ENCODE results near the gene ERBIN.
"Not testable (repeated sequence)": the region's sequence is repeated elsewhere in the genome, so short reads cannot be mapped to it uniquely, and the experiment has no call there.

The ERBIN gene

GRCh38 chr5:65926276-65926783 lies at the start of gene ERBIN:
Gene ERBIN (plus strand): TSS chr5:65926575. CDS start chr5:65992719, 66,144 bp downstream.
- DNase-seq (ENCODE audit: low spot score): peak; percentile 62

GRCh38 chr5:65876970-65877369 lies 49.4 kb upstream of the ERBIN start:
- DNase-seq (ENCODE audit: low spot score): no peak

DNA sequence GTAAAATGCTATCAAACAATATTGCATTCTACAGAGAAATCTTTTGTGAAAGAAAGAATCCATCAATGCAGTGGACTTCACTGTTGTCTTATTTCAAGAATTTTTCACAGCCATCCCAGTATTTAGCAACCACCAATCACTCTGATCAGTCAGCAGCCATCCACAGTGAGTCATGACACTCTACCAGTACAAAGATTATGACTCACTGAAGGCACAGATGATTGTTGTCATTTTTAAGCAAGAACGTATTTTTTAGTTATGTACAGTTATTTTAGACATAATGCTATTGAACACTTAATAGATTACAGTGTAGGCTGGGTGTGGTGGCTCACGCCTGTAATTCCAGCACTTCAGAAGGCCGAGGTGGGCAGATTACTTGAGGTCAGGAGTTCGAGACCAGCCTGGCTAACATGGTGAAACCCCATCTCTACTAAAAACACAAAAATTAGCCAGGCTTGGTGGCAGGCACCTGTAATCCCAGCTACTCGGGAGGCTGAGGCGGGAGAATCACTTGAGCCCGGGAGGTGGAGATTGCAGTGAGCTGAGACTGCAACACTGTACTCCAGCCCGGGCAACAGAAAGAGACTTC lies 46.6 kb upstream of the ERBIN start:
- not testable (repeated sequence) for DNase-seq (ENCODE audit: low spot score)

DNA sequence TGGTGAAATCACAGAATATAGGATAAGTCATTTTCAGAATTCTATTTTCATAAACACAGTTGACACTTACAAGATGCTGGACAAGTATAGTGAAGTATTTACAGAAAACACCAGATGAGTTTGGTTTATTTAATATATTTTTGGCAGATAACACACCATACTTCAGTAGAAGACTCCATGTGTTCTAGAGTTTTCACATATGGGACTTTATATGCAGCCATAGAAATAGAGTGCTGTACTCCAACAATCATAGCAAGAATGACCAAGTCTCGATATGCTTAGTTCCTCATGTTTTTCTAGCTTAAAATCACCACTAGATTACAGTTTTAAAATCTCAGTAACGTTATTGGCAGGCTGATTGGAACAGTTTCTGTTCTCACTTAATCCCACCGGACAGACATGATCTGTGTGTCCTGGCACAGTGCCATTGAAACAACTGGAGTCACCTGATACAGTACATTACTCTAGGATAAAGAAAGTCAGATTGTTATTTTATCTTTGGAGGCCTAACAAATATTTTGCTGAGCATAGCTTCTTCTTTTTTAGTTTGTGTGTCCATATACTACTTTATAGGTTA lies 45.8 kb upstream of the ERBIN start:
- no peak for DNase-seq (ENCODE audit: low spot score)

DNA sequence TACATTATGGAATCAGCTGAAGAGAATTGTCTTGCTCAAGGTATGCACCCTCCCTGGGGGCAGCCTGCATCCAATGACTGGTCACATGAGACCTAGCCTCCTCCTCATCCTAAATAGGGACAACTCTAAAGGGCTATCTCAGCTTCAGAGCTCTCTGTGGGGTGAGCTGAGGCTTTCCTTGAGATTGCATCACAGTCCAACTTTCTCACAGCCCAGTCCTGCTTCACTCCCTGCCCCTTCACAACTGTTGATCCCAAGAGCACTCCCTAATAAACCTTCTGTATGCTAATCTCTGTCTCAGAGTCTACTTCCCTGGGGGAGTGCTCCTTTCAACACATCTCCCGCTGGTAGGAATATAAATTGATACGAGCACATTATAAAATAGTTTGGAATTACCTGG lies 44.1 kb upstream of the ERBIN start:
- DNase-seq (ENCODE audit: low spot score): no peak

DNA sequence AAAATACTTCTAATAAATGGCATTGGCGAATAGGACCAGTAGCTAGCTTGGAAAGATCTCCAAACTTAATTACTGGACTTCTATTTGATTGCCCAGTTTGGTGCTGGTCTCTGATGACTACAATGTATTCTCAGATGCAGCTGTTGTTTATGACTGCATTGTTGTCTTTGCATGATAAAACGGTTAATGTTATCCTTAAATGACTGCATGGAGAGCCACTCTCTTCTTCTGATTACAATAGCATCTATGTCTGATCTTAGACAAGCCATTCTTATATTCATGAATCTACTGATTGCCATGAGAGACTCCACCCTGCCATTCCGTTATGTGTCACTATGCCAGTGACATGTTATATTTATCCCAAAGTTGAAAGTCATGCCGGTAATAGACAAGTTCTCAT lies 42.9 kb upstream of the ERBIN start:
- no peak for DNase-seq (ENCODE audit: low spot score)

- DNase-seq (ENCODE audit: low spot score): no peak
Observed at GRCh38 chr5:65886387-65886786, 40.0 kb upstream of the ERBIN start.

- DNase-seq (ENCODE audit: low spot score): not testable (repeated sequence)
Observed at GRCh38 chr5:65892024-65892423, 34.4 kb upstream of the ERBIN start.

- DNase-seq (ENCODE audit: low spot score): no peak
Observed at GRCh38 chr5:65892801-65893200, 33.6 kb upstream of the ERBIN start.

- no peak for DNase-seq (ENCODE audit: low spot score)
Observed at GRCh38 chr5:65893749-65894430, 32.5 kb upstream of the ERBIN start.

GRCh38 chr5:65895891-65896290 lies 30.5 kb upstream of the ERBIN start:
- no peak for DNase-seq (ENCODE audit: low spot score)

DNA sequence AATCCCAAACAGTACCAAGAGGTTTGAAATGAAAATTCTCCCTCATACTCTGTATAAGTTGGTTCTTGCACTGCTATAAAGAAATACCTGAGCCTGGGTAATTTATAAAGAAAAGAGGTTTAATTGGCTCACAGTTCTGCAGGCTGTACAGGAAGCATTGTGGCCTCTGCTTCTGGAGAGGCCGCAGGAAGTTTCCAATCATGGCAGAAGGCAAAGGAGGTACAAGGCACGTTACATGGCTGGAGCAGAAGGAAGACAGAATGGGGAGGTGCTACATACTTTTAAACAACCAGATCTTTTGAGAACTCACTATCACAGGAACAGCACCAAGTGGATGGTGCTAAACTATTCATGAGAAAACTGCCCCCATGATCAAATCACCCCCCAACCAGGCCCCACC lies 25.6 kb upstream of the ERBIN start:
- no peak for DNase-seq (ENCODE audit: low spot score)

- no peak for DNase-seq (ENCODE audit: low spot score)
Observed at GRCh38 chr5:65902104-65902503, 24.3 kb upstream of the ERBIN start.

GRCh38 chr5:65903581-65903980 lies 22.8 kb upstream of the ERBIN start:
- no peak for DNase-seq (ENCODE audit: low spot score)

DNA sequence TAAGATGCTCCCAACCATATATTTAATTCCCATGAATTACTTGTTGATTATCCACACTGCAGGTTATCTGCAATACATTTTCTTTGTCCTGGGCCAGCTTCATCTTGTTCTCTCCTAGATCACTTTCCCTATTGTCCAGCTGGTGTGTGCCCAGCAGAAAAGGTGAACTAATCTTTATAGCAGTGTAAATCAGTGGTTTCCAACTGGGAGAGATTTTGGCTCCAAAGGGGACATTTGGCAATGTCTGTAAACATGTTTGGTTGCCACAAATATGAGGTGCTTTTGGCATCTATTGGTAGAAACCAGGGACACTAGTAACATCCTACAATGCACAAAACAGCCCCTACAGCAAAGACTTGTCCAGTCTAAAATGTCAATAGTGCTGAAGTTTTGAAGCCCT lies 20.1 kb upstream of the ERBIN start:
- no peak for DNase-seq (ENCODE audit: low spot score)

GRCh38 chr5:65907135-65907534 lies 19.2 kb upstream of the ERBIN start:
- no peak for DNase-seq (ENCODE audit: low spot score)

DNA sequence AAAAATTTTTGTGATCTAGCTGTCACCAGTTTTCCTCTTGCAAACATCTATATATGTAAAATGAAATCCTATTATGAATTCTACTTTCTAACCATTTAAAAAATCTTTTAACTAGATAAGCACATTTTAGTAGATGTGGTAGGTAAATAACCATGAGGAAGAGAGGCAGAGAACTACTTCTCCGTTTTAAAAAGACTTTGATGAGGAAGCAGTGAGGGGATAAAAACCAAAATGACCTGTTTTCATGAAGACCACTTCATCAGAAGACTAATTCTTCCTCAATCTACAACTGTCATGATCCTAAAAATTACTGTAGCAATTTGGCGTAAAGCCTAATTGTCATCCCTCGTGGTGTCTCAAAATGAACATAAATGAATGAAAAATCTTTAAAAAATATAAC lies 15.7 kb upstream of the ERBIN start:
- DNase-seq (ENCODE audit: low spot score): no peak

- DNase-seq (ENCODE audit: low spot score): no peak
Observed at GRCh38 chr5:65912311-65912710, 14.1 kb upstream of the ERBIN start.

DNA sequence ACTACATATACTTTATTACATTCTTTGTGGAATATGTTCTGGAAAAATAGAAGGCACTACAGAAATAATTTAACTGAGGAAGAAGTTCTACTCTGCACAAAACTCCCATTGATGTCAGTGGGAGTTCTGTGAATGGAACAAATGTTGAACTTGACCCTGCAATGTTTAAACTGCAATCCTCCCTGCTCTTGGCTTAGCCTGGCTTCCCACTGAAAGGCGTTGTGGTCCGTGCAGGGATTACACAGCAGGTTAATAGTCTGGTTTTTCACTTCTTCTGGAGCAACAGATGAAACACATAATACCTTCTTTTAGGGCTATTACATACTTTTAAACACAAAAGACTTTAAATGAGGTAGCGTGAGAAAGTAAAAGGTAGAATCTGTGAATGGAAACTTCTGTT lies 12.9 kb upstream of the ERBIN start:
- no peak for DNase-seq (ENCODE audit: low spot score)

GRCh38 chr5:65914641-65915196 lies 11.7 kb upstream of the ERBIN start:
- DNase-seq (ENCODE audit: low spot score): no peak

GRCh38 chr5:65915661-65916060 lies 10.7 kb upstream of the ERBIN start:
- not testable (repeated sequence) for DNase-seq (ENCODE audit: low spot score)

DNA sequence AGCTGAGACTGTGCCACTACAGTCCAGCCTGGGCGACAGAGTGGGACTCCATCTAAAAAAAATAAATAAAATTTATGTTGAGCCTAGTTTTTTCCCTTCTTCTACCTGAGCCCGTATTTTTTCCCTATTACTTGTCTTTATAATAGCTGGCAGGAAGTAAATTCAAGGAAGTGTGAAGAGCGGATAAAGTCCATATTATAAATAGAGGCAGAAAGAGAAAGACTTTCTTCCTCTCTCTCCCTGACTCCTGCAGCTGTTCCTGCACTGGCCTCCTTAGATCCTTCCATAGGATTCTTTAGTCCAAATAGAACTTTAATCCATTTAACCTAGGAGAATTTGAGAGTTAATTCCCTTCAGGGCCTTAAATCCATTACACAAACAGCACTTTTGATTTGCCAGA lies 10.3 kb upstream of the ERBIN start:
- no peak for DNase-seq (ENCODE audit: low spot score)

DNA sequence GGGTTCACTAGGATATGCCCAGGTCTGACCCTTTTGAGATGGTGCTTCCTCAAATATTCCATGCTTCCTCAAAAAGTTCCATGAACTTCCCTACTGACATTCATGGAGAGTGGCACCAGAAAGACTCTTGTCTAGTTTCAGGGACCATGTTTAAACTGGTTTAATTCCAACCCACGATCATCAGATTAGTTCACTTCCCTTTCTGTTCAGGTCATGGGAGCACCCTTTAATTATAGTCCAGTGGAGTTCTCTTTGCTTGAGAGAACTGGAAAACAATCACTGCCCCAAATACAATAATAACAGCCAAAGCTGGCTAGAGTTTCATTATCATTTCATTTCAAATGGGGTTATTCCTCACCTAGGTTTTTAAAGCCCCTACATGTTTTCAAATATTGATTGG lies 9.7 kb upstream of the ERBIN start:
- DNase-seq (ENCODE audit: low spot score): no peak

All from CD4-positive, alpha-beta T cell treated with Interleukin-2 at 100 ng/mL for 4 hours (primary cell).